A204.1 (cell line): ENCODE measurements around the gene ITFG2.
"Not testable (repeated sequence)": the region's sequence is repeated elsewhere in the genome, so short reads cannot be mapped to it uniquely, and the experiment has no call there.

Experiments used
- FAIRE-seq: peaks from 2 replicates; lab custom pipeline; 2012; peaks lifted over from hg19 to GRCh38; lab: Jason Lieb, UNC

Gene ITFG2

DNA sequence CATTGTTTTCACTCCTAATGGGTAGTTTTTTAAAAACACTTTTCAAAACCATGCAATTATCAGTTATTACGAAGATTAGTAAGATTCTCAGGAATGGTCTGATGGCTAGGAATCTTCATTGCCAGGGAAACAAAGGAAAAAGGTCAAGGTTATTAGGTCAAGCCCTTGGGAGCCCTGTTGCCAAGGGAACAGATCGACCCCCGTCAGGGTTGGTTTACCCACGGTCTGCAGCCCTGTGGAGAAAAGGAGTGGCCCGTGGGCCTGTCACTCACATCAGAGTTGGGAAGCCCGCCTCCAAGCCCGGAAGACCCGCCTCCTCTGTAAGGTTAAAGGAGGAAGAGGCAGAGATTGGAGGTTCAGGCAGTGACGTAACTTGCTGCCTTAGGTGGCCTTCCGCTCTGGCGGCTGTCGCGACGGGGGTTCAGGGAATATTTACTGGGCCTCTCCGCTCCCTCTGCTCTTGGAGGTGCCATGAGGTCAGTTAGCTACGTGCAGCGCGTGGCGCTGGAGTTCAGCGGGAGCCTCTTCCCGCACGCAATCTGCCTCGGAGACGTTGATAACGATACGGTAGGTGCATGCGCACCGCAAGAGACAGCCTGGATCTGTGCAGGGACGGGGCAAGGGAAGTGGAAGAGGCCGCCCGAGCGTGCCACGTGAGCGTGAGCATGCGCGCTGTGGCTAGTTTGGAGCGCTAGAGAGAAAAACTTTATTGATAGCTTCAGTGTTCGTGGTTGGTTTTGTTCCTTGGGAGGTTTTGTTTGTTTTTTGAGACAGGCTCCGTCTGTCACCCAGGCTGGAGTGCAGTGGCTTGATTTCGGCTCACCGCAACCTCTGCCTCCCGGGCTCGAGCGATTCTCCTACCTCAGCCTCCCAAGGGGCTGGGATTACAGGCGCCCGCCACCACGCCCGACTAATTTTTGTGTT, at the start of gene ITFG2:
Gene ITFG2, plus strand, starts transcription at position 379 of the 924 bp plus-strand sequence. Its CDS starts 93 bp downstream, at position 472.
- FAIRE-seq, result peak; percentile 94

- FAIRE-seq, result no peak
Observed at GRCh38 chr12:2764398-2764797, 48.1 kb upstream of the ITFG2 start.

DNA sequence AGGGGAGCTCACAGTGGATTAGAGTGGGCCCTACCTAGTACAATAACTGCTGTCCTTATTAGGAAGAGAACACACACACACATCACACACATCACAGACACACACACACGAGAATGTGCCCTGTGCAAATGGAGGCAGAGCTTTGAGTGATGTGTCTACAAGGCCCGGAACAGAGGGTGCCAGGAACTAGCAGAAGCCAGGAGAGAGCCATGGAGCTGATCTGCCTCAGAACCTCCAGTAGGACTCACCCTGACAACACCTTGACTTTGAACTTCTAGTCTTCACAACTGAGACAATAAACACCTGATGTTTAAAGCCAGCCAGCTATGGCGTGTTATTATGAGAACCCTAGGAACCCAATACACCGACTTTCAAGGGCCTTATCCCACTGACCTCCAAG, 47.4 kb upstream of the ITFG2 start:
- no peak for FAIRE-seq

GRCh38 chr12:2765608-2766007, 46.9 kb upstream of the ITFG2 start:
- no peak for FAIRE-seq

DNA sequence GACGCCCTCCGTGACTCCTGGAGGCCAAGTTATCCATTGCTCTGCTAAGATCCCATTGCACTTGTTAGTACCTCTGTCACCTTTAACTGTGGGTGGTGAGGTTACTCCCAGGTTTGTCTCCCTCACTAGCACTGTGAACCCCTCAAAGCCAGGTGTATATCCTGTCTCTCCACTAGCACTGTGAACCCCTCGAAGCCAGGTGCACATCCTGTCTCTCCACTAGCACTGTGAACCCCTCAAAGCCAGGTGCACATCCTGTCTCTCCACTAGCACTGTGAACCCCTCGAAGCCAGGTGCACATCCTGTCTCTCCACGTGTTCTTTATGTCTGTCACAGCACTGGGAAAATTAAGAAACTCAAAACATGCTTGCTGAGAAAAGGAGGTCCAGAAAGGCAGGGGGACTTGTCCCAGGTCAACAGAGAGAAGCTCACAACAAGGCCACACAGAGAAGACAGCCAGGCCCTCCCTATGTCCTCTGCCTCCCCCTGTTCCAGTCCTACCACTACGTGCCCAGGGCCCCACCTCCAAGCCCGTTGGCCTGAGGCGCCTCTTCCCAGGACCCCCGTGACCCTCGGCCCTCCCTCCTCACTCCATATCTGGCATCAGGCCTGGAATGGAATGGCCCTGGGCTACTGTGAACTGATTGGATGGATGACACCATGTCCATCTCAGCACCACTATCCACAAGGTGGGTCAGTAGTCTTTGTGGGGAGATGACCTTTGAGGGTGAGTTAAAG, 44.1 kb upstream of the ITFG2 start:
- FAIRE-seq, result no peak

DNA sequence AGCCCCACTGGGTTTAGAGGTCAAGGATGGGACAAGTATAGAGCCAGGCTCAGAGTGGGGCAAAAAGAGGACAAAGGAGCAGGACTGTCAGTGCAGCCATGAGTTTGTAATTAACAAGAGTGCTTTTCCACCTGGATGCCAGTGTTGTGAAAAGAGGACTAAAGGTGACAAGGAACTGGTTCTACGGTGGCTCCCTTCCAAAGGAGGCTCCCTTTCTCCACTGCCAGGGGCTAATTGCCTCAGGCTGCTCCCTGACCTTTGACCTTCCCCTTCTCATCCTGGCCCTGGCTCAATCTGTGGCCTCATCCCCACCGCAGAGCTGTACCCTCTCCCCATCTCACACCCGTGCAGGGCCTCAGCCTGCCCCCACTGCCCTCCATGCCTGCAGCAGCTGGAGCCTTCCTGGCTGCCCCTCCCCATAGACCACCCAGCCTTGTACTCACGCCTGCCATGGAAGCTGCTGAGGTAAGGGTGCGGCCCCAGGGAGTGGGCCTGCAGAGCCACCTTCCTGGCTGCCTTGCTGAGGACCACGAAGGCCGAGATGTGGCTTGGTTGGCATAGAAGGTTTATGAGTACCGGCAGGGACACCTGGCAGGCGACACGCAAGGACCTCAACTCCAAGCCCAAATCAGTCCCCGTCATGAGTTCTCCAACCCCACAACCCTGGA, 42.5 kb upstream of the ITFG2 start:
- no peak for FAIRE-seq

DNA sequence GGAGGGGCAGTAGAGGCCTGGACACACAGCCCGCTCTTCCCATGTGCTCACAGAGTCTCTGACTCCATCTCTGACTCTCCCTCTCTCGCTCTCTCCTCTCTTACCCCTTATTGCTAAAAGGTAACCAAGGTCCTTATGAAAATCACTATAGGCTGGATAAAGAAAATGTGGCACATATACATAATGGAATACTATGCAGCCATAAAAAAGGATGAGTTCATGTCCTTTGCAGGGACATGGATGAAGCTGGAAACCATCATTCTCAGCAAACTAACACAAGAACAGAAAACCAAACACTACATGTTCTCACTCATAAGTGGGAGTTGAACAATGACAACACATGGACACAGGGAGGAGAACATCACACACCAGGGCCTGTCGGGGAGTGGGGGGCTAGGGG, 41.9 kb upstream of the ITFG2 start:
- FAIRE-seq, result not testable (repeated sequence)

GRCh38 chr12:2772370-2772769, 40.1 kb upstream of the ITFG2 start:
- FAIRE-seq, result no peak

GRCh38 chr12:2773199-2773875, 39.1 kb upstream of the ITFG2 start:
- no peak for FAIRE-seq

GRCh38 chr12:2775431-2775830, 37.0 kb upstream of the ITFG2 start:
- no peak for FAIRE-seq

GRCh38 chr12:2776129-2776806, 36.2 kb upstream of the ITFG2 start:
- FAIRE-seq, result no peak

GRCh38 chr12:2779281-2779680, 33.2 kb upstream of the ITFG2 start:
- FAIRE-seq, result no peak

DNA sequence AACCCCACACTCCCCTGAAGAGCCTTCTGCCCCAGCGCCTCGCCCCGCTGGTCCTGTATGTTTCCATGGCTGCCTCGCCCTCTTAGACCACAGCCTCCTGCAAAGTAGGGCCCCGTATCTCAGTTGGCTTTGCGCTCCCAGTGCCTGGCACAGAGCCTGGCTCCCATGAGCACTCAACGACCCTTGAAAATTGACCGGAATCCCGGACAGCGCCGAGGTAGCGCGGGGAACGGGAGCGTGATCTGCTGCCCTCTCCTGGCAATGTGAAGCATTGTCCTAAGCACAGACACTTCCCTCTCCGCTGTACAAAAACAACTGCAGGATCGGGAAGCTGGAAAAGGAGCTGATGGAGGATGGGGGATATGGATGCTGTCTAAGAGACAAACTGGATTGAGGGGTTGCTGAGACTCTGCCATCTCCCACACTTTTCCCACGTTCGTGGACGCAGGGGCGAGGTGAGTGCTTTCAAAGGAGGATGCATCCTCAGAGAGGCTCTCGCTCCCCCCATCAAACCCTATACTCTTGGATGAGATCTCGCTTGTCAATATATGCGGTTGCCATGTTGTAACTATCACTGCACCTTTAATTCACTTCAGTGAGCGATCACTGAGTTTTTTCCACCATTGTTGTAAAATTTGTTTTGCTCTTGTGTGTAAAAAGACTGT, 28.4 kb upstream of the ITFG2 start:
- FAIRE-seq, result no peak

DNA sequence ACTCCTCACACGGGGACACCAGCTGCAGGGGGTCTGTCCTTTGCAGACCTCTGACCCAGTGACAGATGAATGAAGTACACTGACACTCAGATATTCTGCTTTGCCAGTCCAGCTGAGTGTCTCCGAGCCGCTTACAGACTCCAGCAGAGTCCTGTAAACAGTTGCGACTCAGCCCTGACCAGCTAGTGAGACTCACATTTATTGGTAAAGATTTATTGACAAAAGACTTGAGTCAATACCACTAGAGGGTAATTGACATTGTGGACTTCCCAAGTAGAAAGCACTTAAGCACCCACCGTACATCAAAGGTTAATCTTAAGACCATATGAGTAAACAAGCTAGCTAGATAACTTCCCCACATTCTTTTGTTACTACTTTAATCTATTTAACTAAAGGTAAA, 27.5 kb upstream of the ITFG2 start:
- FAIRE-seq, result no peak

DNA sequence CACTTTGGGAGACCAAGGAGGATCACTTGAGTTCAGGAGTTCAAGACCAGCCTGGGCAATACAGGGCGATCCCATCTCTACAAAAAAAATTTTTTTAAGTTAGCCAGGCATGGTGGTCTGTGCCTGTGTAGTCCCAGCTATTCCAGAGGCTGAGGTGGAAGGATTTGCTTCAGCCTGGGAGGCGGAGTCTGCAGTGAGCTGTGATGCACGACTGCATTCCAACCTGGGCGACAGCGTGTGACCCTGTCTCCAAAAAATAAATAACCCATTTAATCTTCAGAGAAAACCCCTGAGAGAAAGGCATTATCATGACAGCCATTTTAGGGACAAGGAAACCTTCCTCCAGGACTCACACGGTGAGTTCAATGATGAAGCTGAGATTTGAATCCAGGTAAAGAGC, 21.4 kb upstream of the ITFG2 start:
- no peak for FAIRE-seq

GRCh38 chr12:2792671-2793500, 19.6 kb upstream of the ITFG2 start:
- FAIRE-seq, result no peak

GRCh38 chr12:2793561-2793960, 18.9 kb upstream of the ITFG2 start:
- FAIRE-seq, result no peak

- FAIRE-seq, result no peak
Observed at GRCh38 chr12:2794191-2794735, 18.2 kb upstream of the ITFG2 start.

- no peak for FAIRE-seq
Observed at GRCh38 chr12:2794736-2795289, 17.7 kb upstream of the ITFG2 start, which contains the start of gene FKBP4. TSS of gene FKBP4 (plus strand) at chr12:2794970. CDS start at chr12:2795140, 170 bp downstream.
